HK-2 (cell line): Measurements from ENCODE around the gene ABTB1.

Experiments
- DNase-seq: peaks from one replicate; pipeline ENCODE4 v3.0.0-alpha.2; 2018; ENCODE audit not compliant: unreplicated experiment

ABTB1 gene

DNA sequence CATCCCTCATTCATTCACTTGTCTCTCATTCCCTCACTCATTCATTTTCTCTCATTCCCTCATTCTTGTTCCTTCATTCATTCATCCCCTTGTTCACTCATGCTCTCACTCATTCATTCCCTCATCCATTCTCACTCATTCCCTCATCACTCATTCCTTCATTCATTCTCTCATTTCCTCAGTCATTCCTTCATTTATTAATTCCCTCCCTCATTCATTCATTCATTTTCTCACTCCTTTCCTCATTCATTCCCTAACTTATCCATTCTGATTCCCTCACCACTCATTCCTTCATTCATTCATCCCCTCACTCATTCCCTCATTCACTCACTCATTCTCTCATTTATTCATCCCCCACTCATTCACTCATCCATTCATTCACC, 13.8 kb downstream of the ABTB1 start:
- no peak for DNase-seq

DNA sequence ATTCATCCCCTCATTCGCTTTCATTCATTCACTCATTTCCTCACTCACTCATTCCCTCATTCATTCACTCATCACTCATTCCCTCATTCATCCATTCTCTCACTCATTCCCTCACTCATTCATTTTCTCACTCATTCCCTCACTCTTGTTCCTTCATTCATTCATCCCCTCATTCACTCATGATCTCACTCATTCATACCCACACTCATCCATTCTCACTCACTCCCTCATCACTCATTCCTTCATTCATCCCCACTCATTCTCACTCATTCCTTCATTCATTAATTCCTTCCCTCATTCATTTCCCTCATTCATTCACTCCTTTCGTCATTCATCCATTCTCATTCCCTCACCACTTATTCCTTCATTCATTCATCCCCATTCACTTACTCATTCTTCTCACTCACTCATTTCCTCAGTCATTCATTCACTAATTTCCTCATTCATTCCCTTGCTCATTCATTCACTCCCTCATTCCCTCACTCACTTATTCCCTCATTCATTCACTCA, 14.5 kb downstream of the ABTB1 start:
- no peak for DNase-seq

DNA sequence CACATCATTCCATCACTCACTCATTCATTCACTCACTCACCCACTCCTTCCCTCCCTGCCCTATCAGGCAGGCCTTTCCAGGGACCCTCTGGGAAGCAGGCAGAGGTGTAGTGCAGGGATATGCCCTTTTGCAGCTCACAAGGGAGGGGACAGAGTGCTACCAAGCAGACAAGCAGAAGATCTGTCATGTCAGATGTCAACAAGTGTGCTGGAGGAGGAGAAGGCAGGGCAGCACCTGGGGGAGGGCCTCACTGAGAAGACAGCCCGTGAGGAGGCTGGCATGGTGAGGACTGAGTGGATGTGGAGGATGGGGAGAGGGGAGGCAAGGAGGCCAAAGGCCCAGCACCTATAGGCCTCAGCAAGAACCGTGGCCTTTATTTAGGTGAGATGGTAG, 15.3 kb downstream of the ABTB1 start:
- DNase-seq: no peak

DNA sequence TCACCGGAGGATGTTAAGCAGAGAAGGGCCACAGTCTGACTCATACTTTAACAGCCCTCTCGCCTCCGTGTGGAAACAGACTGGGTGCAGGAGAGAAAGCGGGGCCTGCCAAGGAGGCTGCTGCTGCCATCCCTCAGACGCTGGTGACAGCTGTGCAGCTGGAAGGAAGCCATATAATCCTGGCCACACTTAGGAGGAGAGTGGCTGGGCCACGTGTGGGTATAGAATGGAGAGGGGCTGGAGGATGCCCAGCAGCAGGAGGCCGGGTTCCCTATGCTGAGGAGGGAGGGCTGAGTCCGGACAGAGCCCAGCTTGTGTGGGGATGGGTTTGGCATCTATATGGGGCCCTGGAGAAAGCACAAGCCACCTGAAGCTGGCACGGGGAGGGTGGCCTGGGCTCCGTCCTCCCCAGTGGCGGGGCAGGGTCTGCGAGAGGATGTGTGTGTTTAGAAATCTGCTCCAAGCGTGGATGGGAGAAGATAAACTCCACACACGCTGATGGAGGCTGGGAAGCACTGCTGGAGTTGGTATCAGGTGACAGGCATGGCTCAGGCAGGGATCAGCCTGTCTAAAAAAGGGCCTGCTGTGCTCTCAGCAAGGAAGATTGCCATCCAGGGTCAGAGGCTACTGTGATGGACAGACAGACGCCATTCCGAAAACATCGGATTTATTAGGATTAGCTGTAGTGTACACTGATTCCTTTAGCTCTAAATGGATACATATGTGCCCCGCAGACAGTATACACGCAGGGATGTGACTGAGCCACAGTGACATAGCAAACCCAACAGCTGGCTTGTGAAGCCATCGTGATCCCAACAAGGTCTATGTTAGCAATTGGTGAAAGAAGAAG, 15.9 kb downstream of the ABTB1 start:
- DNase-seq: peak; percentile 53

DNA sequence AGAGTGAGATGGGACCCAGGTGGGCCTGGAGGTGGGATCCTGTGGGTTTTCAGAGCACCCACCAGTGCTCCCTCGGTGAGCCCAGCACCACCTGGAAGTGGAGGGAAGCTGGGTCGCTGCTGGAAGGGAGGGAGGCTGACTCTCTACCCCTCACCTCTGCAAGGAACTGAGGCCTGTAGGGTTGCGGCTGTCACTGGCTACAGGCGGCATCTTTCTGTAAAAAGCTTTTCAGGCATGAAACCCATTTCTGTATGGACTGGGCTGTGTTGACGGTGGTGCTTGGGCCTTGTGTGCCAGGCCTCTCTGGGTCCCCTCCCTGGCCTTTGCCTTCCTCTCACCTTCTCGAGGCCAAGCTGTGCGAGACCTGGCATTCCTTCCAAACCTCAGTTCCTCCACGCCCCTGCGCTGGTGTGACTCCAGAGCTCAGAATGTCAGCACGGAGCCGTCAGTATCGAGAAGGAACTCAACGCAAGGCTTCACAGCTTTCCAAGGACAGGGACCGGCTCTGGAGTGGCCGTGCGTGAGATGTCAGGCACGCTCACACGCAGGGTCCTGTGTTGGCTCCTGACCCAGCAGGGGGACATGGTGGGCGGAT, 16.6 kb downstream of the ABTB1 start:
- DNase-seq: no peak

DNA sequence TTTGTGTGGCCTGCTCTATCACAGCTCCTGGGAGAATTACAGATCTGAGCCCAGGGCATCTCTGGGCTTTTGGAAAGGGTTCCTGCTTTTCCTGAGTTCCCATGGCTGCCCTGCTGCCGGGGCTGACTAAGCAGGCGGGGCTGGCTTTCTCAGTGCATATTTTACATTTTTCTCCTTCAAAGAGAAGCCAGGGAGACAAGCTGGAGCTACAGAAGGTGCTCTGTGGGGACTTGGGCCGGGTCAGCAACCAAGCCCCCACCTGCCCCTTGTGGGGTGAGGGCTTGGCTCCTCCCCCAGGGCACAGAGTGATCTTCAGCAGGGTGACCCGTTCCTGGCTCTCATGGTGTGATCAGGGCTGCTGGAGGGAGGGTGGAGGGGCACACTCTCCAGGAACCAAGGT, 17.4 kb downstream of the ABTB1 start:
- DNase-seq: peak; percentile 57

DNA sequence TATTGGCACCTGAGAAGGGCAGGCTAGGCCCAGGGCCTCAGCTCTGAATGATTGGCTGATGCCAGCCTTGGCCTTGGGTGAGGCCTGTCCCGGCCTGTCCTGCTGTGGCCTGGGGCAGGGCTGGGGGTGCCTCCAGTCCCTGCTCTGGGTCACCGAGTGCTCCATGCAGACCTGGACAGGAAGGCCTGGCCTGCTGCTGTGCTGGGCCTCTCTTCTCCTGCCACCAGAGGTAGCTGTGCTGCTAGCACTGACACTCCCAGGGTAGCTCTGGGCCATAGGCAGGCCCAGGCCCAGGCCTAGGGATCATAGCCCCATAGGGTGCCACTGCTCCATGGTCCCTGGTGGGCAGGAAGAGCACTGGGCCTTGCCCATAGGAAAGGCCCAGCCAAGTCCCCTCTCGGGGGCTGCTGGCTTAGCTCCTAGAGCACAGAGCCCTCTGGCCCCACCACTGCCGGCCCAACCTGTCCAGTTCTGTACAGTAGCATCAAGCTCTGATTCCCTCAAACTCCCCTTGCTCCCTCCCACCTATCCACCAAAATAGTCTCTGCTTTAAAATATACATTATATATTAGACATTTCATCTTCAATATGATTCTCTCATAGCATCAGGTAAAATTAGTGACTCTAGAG, 18.2 kb downstream of the ABTB1 start:
- peak; percentile 72 for DNase-seq

DNA sequence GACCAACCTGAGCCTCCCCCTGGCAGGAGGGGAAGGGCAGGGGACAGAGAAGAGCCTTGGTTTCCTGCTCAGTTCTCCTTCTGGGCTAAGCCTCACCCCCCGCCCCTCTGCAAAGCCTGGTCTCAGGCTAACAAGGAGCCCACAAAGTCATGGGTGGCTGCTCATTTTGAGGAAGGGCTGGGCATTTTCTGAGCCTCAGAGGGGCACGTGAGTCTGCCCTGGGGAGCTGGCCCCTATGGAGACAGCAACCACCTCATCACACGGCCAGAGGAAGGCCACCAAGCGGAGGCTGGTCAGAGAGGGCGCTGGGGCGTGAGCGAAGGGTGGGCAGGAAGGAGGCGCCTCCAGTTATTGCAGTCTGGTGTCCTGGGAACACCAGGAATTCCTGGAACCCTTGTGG, 18.7 kb downstream of the ABTB1 start:
- peak; percentile 85 for DNase-seq

DNA sequence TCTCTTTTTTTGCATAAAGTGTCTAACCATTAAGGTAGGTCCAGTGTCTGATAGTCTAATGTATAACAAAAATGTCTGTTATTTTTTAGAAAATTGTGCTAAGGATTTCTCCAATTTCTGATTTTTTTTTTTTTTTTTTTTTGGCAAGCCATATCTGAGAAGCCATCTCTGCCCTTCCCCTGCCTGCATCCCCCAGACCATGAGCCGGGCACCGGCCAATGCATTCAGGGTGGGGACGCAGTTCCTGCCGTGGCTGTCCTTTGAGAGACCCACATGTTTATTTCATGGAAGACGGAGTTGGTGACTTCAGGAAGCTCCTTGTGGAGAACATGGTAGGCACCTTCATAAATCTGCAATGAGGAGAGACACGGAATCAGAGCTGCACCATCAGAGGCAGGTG, 19.2 kb downstream of the ABTB1 start:
- no peak for DNase-seq

DNA sequence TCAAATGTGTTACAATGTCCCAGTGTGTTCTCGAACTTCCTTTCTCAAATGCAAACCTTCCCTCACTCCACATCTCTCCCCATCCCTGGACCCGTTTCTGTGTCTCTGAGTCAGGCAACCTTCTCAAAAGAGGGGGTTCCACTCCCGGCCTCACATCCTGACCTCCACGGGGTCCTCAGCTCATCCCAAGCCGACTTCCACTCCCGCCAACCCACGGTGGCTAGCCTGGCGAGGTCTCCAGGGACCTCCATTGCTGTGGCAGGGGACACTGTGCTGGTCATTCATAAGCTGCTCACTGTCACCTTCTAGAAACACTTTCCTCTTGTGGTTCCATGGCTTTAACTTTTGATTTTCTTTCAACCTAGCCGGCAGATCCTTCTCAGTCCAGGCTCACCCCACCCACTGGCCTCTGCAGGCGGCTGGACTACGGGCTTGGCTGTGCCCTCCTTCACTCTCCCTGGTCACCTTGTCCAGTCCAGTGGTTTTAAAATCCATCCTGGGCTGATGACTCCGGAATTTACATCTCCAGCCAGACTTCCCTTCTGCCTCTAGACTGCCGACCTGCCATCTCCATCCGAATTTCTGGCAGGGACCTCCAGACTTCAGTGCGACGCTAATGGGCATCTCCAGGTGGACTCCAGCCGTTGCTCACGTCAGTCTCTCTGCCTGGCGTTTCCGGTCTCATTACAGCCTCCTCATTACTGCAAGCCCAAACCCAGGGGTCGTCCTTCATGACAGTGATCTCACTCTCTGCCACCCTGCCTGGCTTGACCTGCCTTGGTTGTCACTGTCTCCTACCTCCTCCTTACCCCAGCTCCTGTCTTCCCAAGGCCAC, 20.0 kb downstream of the ABTB1 start:
- DNase-seq: no peak

DNA sequence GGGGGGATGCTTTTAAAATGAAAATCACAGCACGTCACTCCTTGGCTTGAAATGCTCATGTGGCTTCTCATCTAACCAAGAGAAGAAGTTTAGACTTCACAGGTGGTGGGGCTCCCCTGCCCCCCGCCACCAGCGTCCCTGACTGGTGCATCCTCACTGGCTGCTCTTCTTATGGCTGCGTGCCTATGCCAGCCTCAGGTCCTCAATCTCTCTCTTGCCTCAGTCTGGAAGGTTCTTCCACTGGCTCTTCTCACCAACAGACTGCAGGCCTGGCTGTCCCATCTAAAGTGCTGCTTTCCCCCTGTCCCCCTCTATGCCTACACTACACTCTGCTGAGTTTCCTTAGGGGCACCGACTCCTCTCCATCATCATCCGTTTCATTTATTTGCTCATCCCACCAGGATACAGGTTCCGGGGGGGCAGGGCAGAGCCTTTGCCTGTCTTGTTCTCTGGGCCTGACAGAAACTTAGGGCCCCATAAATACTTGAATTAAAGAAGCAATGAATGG, 20.6 kb downstream of the ABTB1 start:
- no peak for DNase-seq

DNA sequence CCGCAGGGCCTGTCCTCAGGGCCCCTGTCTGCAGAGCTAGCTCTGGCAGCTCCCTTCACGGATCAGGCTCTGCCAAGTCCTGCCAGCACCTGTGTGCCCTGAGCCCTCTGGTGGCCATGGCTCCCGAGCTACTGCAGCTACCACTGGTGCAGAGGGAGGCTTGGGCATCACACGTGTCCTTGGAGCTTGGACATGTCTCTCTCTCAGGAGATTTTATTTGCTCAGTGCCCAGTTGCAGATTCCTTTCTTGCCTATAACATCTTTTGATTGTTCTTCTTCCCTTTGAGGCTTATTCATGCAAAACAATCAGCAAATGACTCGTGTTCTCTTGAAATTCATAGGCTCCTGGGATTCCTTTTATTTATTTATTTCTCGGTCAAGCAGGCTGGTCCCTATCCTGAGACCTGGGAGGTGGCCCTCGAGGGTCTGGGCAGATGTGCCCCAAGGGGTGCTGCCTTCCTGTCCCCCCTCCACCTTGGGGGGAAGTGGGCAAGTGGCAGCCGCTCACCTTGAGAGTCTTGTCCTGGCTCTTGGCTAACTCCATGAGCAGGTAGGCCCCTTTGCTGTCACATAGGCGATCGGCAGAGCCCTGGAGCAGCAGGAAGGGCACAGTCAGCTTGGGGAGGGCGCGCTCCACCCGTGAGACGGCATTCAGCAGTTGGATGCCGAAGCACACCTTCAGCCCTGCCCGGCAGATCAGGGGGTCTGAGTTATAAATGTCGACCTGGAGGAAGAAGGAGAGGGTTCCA, 21.9 kb downstream of the ABTB1 start:
- peak; percentile 47 for DNase-seq

DNA sequence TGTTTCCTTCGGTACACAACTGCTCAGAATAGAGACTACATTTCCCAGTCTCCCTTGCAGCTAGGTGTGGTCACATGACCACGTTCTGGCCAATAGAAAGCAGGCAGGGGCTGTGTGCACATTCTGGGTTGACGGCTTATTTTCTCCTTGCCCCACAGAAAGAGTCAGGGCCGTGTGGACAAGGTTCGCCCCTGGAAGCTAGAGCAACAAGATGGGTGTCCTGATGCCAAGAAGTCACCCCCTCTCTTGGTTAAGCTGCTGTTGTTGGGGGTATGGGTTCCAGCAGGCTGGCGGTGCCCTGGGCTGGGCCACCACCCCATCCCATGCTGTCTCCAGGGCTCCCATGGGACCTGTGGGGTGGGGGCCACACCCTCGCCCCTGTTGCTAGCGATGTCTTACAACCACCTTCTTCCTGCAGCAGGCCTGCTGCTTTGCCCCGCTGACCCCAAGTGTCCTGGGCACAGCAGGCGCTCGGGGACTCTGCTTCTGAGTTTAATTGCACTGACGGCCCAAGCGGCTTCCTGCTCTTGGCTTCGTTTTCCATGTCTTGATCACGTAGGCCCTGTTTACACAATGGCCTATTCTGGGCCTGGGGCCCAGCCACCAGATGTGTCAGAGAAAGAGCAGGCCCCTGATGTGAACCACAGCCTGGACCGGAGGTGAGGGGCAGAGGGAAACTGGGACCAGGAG, 24.9 kb downstream of the ABTB1 start:
- peak; percentile 45 for DNase-seq

DNA sequence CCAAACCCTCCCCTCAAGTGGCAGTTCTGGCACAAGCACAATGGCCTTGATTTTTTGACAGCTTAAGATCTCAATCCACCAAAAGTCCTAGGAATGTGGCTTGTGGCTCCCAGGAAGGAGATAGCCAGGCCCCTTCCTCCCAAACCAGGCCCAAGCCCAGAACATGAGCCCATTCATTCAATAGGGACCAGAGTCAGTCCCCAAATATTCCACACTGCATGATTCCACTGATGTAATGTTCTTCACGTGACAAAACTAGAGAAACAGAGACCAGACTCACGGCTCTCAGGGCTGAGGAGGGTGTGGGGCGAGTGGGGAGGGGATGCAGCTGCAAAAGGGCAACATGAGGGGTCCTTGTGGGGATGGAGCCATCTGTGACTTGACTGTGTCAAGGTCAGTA, 25.5 kb downstream of the ABTB1 start:
- DNase-seq: no peak

DNA sequence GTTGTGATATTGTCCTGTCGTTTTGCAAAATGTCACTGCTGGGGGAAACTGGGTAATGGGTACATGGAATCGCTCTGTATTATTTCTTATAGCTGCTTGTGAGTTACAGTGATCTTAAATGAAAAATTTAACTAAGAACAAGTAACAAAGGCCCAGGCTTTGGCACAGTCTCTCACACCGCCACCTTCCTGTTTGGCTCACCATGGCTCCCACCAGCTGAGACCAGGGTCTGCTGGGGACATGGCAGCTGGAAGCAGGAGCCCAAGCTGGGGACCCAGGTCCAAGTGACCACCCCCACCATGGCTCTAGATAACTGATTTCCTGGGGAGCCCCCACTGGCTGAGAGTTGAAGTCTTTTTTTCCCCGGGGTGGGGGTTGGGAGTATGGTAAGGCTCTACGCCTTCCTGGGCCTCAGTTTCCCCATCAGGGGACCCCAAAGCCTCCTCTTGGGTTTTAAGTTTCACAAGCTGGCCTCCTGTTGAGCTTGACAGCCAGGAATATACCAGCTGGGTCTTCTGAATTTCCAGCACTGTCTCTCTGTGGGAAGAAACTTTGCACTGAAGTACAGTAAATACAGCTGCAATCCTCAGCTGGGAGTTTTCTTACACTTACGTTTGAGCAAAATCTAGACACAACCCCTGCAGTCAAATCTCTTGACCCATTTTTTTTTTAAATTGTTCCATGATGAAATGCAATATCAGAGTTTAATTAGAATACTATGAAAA, 26.1 kb downstream of the ABTB1 start:
- no peak for DNase-seq

DNA sequence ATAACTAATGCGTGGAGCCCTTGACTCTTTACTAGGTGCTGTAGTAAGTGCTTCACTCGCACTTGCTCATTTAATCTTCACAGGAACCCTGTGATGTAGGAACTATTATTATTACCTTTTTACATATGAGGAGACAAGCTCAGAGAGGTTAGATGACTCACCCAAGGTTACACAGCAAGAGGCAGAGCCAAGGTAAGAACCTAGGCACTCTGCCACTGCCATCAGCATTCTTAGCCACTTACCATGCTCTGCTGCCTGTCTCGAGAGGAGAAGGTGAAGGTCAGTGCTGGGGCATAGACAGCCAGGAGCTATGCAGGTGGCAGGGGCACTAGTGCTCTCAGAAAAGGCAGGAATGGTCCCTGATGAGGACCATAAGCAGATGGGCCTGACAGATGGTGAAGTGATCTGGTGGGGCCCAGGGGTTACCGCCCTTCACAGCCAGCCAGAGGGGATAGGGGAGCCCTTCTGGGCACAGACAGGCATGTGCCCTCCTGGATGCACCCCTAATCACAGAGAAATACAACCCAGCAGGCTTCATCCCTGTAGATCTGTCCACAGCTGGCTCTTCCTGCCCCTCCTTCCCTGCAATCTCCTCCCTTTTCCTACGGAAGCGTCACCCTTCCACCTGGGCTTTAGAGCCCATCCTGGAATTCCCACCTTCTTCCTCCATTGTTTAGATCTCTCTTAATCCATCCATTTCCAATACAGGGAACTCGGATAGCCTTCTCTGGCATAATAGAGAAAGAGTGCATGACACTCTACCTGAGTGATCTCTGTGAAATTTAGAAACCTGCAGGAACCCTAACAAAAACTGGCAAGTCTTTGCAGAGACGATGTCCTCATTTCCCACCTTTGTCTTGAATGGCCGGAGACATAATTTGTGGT, 26.9 kb downstream of the ABTB1 start:
- DNase-seq: no peak

DNA sequence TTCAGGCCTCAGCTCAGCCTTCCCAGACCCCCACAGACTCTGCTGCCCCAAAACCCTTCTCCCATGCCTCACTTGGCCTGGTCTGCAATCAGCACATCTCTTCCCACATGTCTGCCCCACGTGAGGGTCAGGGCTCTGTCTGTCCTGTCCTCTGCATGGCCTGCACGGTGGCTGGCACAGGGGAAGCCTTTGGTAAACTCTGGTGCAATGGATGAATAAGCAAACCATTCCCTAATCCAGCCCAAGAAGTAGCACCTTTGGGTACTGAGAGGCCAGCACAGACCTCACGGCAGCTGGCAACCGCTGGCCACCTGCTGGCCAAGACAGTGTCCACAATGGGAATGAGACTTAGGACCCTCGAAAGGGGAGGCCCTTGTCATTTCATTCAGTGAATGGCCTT, 27.7 kb downstream of the ABTB1 start:
- DNase-seq: no peak

DNA sequence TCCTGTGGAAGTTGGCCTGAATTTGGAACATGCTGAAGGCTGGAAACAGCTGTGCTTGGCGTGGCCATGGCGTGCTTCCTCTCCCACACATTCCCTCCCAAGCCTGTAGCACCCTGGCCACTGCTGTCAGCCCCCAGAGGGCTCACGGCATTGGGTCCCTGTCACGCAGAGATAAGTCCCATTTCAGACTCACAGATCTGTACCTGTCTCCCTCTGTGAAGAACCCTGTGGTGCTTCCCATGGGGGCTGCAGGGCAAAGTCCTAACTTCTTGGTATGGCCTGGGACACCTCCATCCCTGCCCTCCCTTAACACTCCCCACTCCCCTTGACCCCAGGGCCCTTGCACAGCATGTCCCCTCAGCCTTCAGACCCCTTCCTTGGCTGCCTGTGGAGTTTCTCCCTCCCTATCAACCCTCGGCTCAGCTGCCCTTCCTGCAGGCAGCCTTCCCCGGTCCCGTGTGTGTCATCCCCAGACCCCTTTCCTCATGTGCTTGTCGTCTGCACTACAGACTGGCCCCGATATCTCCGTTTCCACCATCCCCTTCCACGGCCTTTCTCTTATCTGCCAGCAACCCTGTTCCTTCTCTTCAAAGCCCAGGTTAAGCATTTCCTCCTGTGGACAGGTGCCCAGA, 28.6 kb downstream of the ABTB1 start:
- no peak for DNase-seq
